ENCODE measurements around the gene ATE1.
"Not testable (repeated sequence)": the region's sequence is repeated elsewhere in the genome, so short reads cannot be mapped to it uniquely, and the experiment has no call there.

Gene ATE1

GRCh38 chr10:121927841-121928527, at the start of gene ATE1:
Gene ATE1 (minus strand): TSS chr10:121928031. CDS start chr10:121927949, 82 bp downstream.
- FAIRE-seq = no peak

GRCh38 chr10:121976607-121977006, 48.8 kb upstream of the ATE1 start:
- no peak for FAIRE-seq

- no peak for FAIRE-seq
Measured at GRCh38 chr10:121975295-121976086, 47.7 kb upstream of the ATE1 start.

- FAIRE-seq = no peak
Measured at GRCh38 chr10:121974535-121975294, 46.9 kb upstream of the ATE1 start, which contains the start of gene NSMCE4A. Gene NSMCE4A (minus strand): TSS chr10:121975217. CDS start chr10:121975165, 52 bp downstream.

GRCh38 chr10:121974019-121974534, 46.2 kb upstream of the ATE1 start:
- no peak for FAIRE-seq

GRCh38 chr10:121969086-121969485, 41.3 kb upstream of the ATE1 start:
- FAIRE-seq = not testable (repeated sequence)

- no peak for FAIRE-seq
Measured at GRCh38 chr10:121965996-121966395, 38.2 kb upstream of the ATE1 start.

- FAIRE-seq = no peak
Measured at GRCh38 chr10:121961456-121961855, 33.6 kb upstream of the ATE1 start.

- no peak for FAIRE-seq
Measured at GRCh38 chr10:121959671-121960070, 31.8 kb upstream of the ATE1 start.

GRCh38 chr10:121956111-121957061, 28.6 kb upstream of the ATE1 start:
- FAIRE-seq = no peak

- no peak for FAIRE-seq
Measured at GRCh38 chr10:121952226-121952625, 24.4 kb upstream of the ATE1 start.

GRCh38 chr10:121949451-121949850, 21.6 kb upstream of the ATE1 start:
- FAIRE-seq = no peak

- FAIRE-seq = no peak
Measured at GRCh38 chr10:121949049-121949448, 21.2 kb upstream of the ATE1 start.

- no peak for FAIRE-seq
Measured at GRCh38 chr10:121947343-121948330, 19.8 kb upstream of the ATE1 start.

- no peak for FAIRE-seq
Measured at GRCh38 chr10:121942749-121943416, 15.1 kb upstream of the ATE1 start.

- FAIRE-seq = no peak
Measured at GRCh38 chr10:121941532-121941931, 13.7 kb upstream of the ATE1 start.

GRCh38 chr10:121936295-121936694, 8.5 kb upstream of the ATE1 start:
- no peak for FAIRE-seq

GRCh38 chr10:121935702-121936101, 7.9 kb upstream of the ATE1 start:
- no peak for FAIRE-seq

- FAIRE-seq = not testable (repeated sequence)
Measured at GRCh38 chr10:121930268-121931085, 2.6 kb upstream of the ATE1 start.

Data from colon (tissue), 2 donors.